ENCODE measurements around the gene NAA11.
"Not testable (repeated sequence)": the region's sequence is repeated elsewhere in the genome, so short reads cannot be mapped to it uniquely, and the experiment has no call there.

NAA11 gene

GRCh38 chr4:79296768-79297428 lies 29.0 kb downstream of the NAA11 start:
- H3K36me3 ChIP-seq (ENCODE audit: insufficient read depth, low read length): no peaks in the 10 kb centered on the region

GRCh38 chr4:79295086-79295485 lies 30.8 kb downstream of the NAA11 start:
- H3K9ac ChIP-seq (ENCODE audit: low read depth, low read length): no peak overlapping the region
- no peaks in the 10 kb centered on the region for H3K36me3 ChIP-seq (ENCODE audit: insufficient read depth, low read length)
- H3K4me1 ChIP-seq (ENCODE audit: insufficient read depth, low read length): no peaks in the 10 kb centered on the region
- H3K9me3 ChIP-seq (ENCODE audit: control insufficient read depth, insufficient read depth, low read length): no peaks in the 10 kb centered on the region

More at GRCh38 chr4:79296768-79297428, 29.0 kb downstream of the NAA11 start:
- Histone ChIP-seq H3K4me1 (ENCODE audit: insufficient read depth, low read length) (no peaks in the 10 kb centered on the region), H3K9me3 (ENCODE audit: control insufficient read depth, insufficient read depth, low read length) (no peaks in the 10 kb centered on the region), H3K9ac (ENCODE audit: low read depth, low read length) (no peak overlapping the region)

GRCh38 chr4:79294064-79294463 lies 31.8 kb downstream of the NAA11 start:
- Histone ChIP-seq H3K9me3 (ENCODE audit: control insufficient read depth, insufficient read depth, low read length) (no peaks in the 10 kb centered on the region), H3K4me1 (ENCODE audit: insufficient read depth, low read length) (no peaks in the 10 kb centered on the region), H3K36me3 (ENCODE audit: insufficient read depth, low read length) (no peaks in the 10 kb centered on the region), H3K9ac (ENCODE audit: low read depth, low read length) (no peak overlapping the region)

GRCh38 chr4:79292008-79292407 lies 33.9 kb downstream of the NAA11 start:
- H3K4me1 ChIP-seq (ENCODE audit: insufficient read depth, low read length): no peaks in the 10 kb centered on the region
- H3K36me3 ChIP-seq (ENCODE audit: insufficient read depth, low read length): no peaks in the 10 kb centered on the region
- H3K9me3 ChIP-seq (ENCODE audit: control insufficient read depth, insufficient read depth, low read length): no peaks in the 10 kb centered on the region
- no peak overlapping the region for H3K9ac ChIP-seq (ENCODE audit: low read depth, low read length)

- no peaks in the 10 kb centered on the region for H3K4me1 ChIP-seq (ENCODE audit: insufficient read depth, low read length)
- no peaks in the 10 kb centered on the region for H3K36me3 ChIP-seq (ENCODE audit: insufficient read depth, low read length)
- no peaks in the 10 kb centered on the region for H3K9me3 ChIP-seq (ENCODE audit: control insufficient read depth, insufficient read depth, low read length)
- H3K9ac ChIP-seq (ENCODE audit: low read depth, low read length): no peak overlapping the region
Measured at GRCh38 chr4:79290376-79290775, 35.5 kb downstream of the NAA11 start.

DNA sequence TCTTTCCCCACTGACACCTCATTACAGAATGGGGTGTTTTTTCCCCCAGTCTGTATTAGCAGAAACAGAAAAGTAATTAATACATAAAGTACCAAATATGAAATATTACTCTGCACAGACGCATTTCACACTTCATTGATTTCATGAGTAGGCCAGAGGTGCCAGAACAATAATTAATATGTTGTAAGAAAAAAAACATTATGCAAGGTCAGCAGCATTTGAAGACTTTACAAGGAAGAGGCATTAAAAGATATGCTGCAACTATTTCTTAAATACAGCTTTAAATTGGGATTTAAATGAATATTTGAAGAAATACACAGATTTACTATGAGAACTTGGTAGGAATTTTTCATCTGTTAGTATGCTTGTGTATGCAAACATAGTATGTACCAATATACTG lies 37.7 kb downstream of the NAA11 start:
- Histone ChIP-seq H3K36me3 (ENCODE audit: insufficient read depth, low read length) (no peaks in the 10 kb centered on the region), H3K9me3 (ENCODE audit: control insufficient read depth, insufficient read depth, low read length) (no peaks in the 10 kb centered on the region), H3K4me1 (ENCODE audit: insufficient read depth, low read length) (no peaks in the 10 kb centered on the region), H3K9ac (ENCODE audit: low read depth, low read length) (no peak overlapping the region)

- H3K9me3 ChIP-seq (ENCODE audit: control insufficient read depth, insufficient read depth, low read length): no peaks in the 10 kb centered on the region
- no peak overlapping the region for H3K9ac ChIP-seq (ENCODE audit: low read depth, low read length)
- no peaks in the 10 kb centered on the region for H3K36me3 ChIP-seq (ENCODE audit: insufficient read depth, low read length)
- H3K4me1 ChIP-seq (ENCODE audit: insufficient read depth, low read length): no peaks in the 10 kb centered on the region
Measured at GRCh38 chr4:79287718-79288117, 38.1 kb downstream of the NAA11 start.

DNA sequence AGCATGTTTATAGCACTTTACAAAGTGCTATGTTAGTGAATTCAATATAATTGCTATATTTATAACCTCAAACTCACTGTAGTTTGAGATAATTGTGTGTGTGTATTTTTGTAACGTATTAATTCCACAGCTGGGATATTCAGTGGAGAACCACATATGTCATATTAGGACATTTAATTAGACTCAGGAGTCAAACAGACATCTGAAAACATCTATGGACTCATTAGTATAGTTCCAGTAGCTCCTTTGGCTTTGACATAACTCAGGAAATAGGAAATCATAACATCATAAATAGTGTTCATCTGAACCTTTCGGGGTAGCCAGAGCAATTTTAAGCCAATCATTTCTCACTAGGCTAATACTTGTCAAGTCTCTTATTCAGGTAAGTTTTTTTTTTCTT lies 38.8 kb downstream of the NAA11 start:
- Histone ChIP-seq H3K36me3 (ENCODE audit: insufficient read depth, low read length) (no peaks in the 10 kb centered on the region), H3K9me3 (ENCODE audit: control insufficient read depth, insufficient read depth, low read length) (no peaks in the 10 kb centered on the region), H3K4me1 (ENCODE audit: insufficient read depth, low read length) (peaks cover 4% of the 10 kb centered on the region; the same call in 1 of the 2 replicates), H3K9ac (ENCODE audit: low read depth, low read length) (no peak overlapping the region)

GRCh38 chr4:79281566-79282359 lies 44.1 kb downstream of the NAA11 start:
- H3K36me3 ChIP-seq (ENCODE audit: insufficient read depth, low read length): no peaks in the 10 kb centered on the region
- no peaks in the 10 kb centered on the region for H3K9me3 ChIP-seq (ENCODE audit: control insufficient read depth, insufficient read depth, low read length)
- H3K4me1 ChIP-seq (ENCODE audit: insufficient read depth, low read length): peaks cover 10% of the 10 kb centered on the region; the same call in 1 of the 2 replicates
- H3K9ac ChIP-seq (ENCODE audit: low read depth, low read length): no peak overlapping the region

- H3K9me3 ChIP-seq (ENCODE audit: control insufficient read depth, insufficient read depth, low read length); H3K9ac ChIP-seq (ENCODE audit: low read depth, low read length); H3K4me1 ChIP-seq (ENCODE audit: insufficient read depth, low read length); H3K36me3 ChIP-seq (ENCODE audit: insufficient read depth, low read length): not testable (repeated sequence)
Measured at GRCh38 chr4:79277467-79277866, 48.4 kb downstream of the NAA11 start.

GRCh38 chr4:79273915-79274314 lies 51.9 kb downstream of the NAA11 start:
- Histone ChIP-seq H3K9ac (ENCODE audit: low read depth, low read length) (no peak overlapping the region), H3K4me1 (ENCODE audit: insufficient read depth, low read length) (no peaks in the 10 kb centered on the region), H3K9me3 (ENCODE audit: control insufficient read depth, insufficient read depth, low read length) (no peaks in the 10 kb centered on the region), H3K36me3 (ENCODE audit: insufficient read depth, low read length) (no peaks in the 10 kb centered on the region)

DNA sequence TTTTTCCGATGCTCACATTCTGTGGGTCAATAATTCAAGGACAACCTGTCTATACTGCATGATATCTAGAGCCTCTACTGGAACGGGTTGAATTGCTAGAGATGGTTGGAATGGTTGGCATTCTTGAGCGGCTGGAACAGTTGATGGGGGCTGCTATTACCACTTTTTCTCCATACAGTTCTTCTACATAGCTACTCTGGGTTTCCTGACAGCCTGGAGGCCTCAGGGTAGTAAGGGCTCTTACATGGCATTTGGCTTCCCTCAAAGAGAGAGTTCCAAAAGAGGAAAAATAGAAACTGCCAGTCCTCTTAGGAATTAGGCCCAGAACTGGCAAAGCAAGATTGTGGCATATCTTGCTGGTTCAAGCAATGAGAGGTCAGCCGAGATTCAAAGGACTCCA lies 53.1 kb downstream of the NAA11 start:
- H3K4me1 ChIP-seq (ENCODE audit: insufficient read depth, low read length): no peaks in the 10 kb centered on the region
- no peaks in the 10 kb centered on the region for H3K36me3 ChIP-seq (ENCODE audit: insufficient read depth, low read length)
- H3K9ac ChIP-seq (ENCODE audit: low read depth, low read length): no peak overlapping the region
- H3K9me3 ChIP-seq (ENCODE audit: control insufficient read depth, insufficient read depth, low read length): no peaks in the 10 kb centered on the region

- Histone ChIP-seq H3K9me3 (ENCODE audit: control insufficient read depth, insufficient read depth, low read length) (no peaks in the 10 kb centered on the region), H3K4me1 (ENCODE audit: insufficient read depth, low read length) (no peaks in the 10 kb centered on the region), H3K36me3 (ENCODE audit: insufficient read depth, low read length) (no peaks in the 10 kb centered on the region), H3K9ac (ENCODE audit: low read depth, low read length) (no peak overlapping the region)
Measured at GRCh38 chr4:79272126-79272525, 53.7 kb downstream of the NAA11 start.

- no peak overlapping the region for H3K9ac ChIP-seq (ENCODE audit: low read depth, low read length)
- H3K9me3 ChIP-seq (ENCODE audit: control insufficient read depth, insufficient read depth, low read length): no peaks in the 10 kb centered on the region
- H3K36me3 ChIP-seq (ENCODE audit: insufficient read depth, low read length): no peaks in the 10 kb centered on the region
- no peaks in the 10 kb centered on the region for H3K4me1 ChIP-seq (ENCODE audit: insufficient read depth, low read length)
Measured at GRCh38 chr4:79267671-79268070, 58.2 kb downstream of the NAA11 start.

All from ES-I3 (cell line).